ENCODE measurements around the gene CALCOCO1.

DNA sequence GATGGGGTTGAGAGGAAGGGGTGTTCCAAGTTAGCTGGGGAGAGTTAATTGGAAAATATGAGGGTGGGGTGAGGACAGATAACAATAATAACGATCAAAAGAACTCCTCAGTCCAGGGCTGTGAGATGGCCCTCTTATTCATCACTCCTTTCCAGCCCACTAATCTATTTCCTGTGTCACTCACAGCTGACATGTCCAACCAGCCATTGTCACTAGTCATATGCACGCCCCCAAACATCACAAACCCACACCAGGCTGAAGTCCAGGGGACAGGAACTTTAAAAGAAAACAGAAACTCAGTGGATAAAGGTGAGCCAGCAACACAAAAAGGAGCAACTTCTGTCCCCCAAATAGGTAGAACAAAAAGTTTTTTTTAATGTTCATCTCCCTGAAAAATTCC lies 911 bp downstream of the CALCOCO1 start:
- TF ChIP-seq, protein P1, sequence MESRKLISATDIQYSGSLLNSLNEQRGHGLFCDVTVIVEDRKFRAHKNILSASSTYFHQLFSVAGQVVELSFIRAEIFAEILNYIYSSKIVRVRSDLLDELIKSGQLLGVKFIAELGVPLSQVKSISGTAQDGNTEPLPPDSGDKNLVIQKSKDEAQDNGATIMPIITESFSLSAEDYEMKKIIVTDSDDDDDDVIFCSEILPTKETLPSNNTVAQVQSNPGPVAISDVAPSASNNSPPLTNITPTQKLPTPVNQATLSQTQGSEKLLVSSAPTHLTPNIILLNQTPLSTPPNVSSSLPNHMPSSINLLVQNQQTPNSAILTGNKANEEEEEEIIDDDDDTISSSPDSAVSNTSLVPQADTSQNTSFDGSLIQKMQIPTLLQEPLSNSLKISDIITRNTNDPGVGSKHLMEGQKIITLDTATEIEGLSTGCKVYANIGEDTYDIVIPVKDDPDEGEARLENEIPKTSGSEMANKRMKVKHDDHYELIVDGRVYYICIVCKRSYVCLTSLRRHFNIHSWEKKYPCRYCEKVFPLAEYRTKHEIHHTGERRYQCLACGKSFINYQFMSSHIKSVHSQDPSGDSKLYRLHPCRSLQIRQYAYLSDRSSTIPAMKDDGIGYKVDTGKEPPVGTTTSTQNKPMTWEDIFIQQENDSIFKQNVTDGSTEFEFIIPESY (CRISPR knock-in tag; IDR thresholded peaks at IDR 0.05) = no peak
- no peak for TF ChIP-seq CTCF (IDR thresholded peaks at IDR 0.05 in 2 of 3, conservative IDR thresholded peaks at IDR 0.05 in 1 of 3; ENCODE audit: insufficient read depth in 2 of 3, low read depth in 1 of 3, low read length in 3 of 3)
- TF ChIP-seq RNF2 (IDR thresholded peaks at IDR 0.05) = no peak
- TF ChIP-seq TCF7L2 (IDR thresholded peaks at IDR 0.05; ENCODE audit: low read depth, low read length) = no peak
- TF ChIP-seq EZH2 (IDR thresholded peaks at IDR 0.05; ENCODE audit: borderline replicate concordance, low read depth, low read length) = no peak
- TF ChIP-seq, protein P2, sequence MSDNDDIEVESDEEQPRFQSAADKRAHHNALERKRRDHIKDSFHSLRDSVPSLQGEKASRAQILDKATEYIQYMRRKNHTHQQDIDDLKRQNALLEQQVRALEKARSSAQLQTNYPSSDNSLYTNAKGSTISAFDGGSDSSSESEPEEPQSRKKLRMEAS (CRISPR knock-in tag; IDR thresholded peaks at IDR 0.05) = no peak
- no peak for TF ChIP-seq HEY1 (CRISPR knock-in tag; IDR thresholded peaks at IDR 0.05; ENCODE audit: borderline replicate concordance)
- no peak for TF ChIP-seq ZNF232 (CRISPR knock-in tag; IDR thresholded peaks at IDR 0.05)
- TF ChIP-seq FOXA3 (CRISPR knock-in tag; conservative IDR thresholded peaks at IDR 0.05 in 1 of 2, IDR thresholded peaks at IDR 0.05 in 1 of 2) = no peak
- TF ChIP-seq POLR2AphosphoS5 (IDR thresholded peaks at IDR 0.05; ENCODE audit: control insufficient read depth, insufficient read depth, low read depth, low read length) = no peak
- TF ChIP-seq KDM4B (IDR thresholded peaks at IDR 0.05; ENCODE audit: borderline replicate concordance in 2 of 2, low read depth in 1 of 2) = no peak
- TF ChIP-seq, protein P3, sequence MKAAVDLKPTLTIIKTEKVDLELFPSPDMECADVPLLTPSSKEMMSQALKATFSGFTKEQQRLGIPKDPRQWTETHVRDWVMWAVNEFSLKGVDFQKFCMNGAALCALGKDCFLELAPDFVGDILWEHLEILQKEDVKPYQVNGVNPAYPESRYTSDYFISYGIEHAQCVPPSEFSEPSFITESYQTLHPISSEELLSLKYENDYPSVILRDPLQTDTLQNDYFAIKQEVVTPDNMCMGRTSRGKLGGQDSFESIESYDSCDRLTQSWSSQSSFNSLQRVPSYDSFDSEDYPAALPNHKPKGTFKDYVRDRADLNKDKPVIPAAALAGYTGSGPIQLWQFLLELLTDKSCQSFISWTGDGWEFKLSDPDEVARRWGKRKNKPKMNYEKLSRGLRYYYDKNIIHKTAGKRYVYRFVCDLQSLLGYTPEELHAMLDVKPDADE (conservative IDR thresholded peaks at IDR 0.05; ENCODE audit: control insufficient read depth, low read depth, low read length) = no peak
- no peak for TF ChIP-seq ATF7 (IDR thresholded peaks at IDR 0.05)
- no peak for TF ChIP-seq MNT (conservative IDR thresholded peaks at IDR 0.05)
